ENCODE measurements around the gene HEATR5A. TPM values are rescaled to one million over a fixed set of nuclear protein-coding genes. Genes with fewer than 3 reads are reported as not detected.
A peak's percentile ranks its signal among the peaks of the same experiment; 100 is the strongest.

The HEATR5A gene
- total and polyA plus RNA-seq, 2 of the 13 experiments (the other 11 are each of a cell fraction or from before 2014, with no cell fraction given): 36.4 to 105 TPM

DNA sequence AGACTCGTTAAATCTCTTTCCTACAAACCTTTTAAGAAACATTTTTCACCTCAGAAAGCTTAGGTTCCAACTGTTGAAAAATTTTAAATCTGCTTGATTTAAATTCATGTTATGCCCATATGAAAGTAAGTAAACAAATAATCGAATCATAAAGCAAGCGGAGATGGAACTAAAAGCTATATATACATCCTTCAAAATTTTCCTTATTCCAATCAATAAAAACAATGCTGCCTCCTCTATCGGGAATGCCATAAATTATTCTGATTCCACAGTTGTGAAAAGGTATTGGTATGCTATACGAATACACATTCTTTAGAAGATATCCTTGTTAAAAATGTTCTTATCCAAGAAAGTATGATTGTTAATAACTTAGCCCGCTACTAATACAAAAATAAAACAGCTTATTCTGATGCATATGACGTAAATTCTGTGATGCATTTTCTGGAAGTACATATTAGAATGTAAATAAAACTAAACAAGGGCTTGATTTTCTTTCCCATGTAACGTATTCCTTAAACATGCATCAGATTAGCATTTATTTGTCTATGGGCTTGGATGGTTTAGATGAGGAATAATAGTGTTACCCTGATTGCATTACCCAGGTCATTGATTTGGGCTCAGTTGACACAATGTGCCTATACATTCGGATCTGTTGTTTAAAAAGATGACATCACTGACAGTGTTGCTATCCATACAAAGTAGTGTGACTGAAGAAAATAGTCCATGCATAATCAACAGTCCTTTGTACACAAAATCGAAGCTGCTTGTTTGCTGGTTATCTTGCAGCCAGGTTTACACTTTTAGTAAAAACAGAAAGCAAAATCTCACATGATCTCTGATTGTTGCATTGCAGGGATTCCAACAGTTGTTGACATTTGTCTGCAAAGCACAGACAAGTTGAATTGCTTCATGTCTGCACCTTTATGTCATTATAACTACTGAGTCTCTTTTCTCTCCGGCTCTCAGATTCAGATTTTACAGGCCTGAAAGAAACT, 37.6 kb upstream of the HEATR5A start (continued):
- 0 out of 2 replicates have a peak, but pooled peaks have one; percentile 65 for TF ChIP-seq ZNF597 (CRISPR knock-in tag; IDR thresholded peaks at IDR 0.05)
- no peak for TF ChIP-seq ZSCAN31 (CRISPR knock-in tag; IDR thresholded peaks at IDR 0.05; ENCODE audit: low read depth)
- peak; percentile 93 for TF ChIP-seq SOX5 (CRISPR knock-in tag; IDR thresholded peaks at IDR 0.05; ENCODE audit: borderline replicate concordance)
- TF ChIP-seq FOXA3 (CRISPR knock-in tag; IDR thresholded peaks at IDR 0.05): peak; percentile 96
- peak; percentile 29 for TF ChIP-seq ZNF3 (CRISPR knock-in tag; IDR thresholded peaks at IDR 0.05)
- TF ChIP-seq MAFG (CRISPR knock-in tag; IDR thresholded peaks at IDR 0.05): no peak
- TF ChIP-seq YY1 (IDR thresholded peaks at IDR 0.05; ENCODE audit: insufficient read depth, insufficient replicate concordance, low read depth, low read length): no peak
- TF ChIP-seq GATAD2A (CRISPR knock-in tag; IDR thresholded peaks at IDR 0.05): peak; percentile 64
- no peak for TF ChIP-seq ZNF446 (CRISPR knock-in tag; IDR thresholded peaks at IDR 0.05)
- TF ChIP-seq ZNF501 (CRISPR knock-in tag; IDR thresholded peaks at IDR 0.05): no peak
- no peak for TF ChIP-seq HDAC6 (IDR thresholded peaks at IDR 0.05; ENCODE audit: low read depth, low read length)
- 0 out of 2 replicates have a peak, but pooled peaks have one; percentile 17 for TF ChIP-seq ZNF800 (CRISPR knock-in tag; IDR thresholded peaks at IDR 0.05)
- TF ChIP-seq NFIC (IDR thresholded peaks at IDR 0.05; ENCODE audit: low read length): no peak; the same call in 1 of the 2 replicates
- peak; percentile 49; the same call in 1 of the 2 replicates for TF ChIP-seq KLF9 (CRISPR knock-in tag; IDR thresholded peaks at IDR 0.05; ENCODE audit: low read depth)
- TF ChIP-seq HMGXB3 (CRISPR knock-in tag; IDR thresholded peaks at IDR 0.05; ENCODE audit: borderline replicate concordance): peak; percentile 87; the same call in 1 of the 2 replicates
- peak; percentile 88 for TF ChIP-seq ZBTB21 (CRISPR knock-in tag; IDR thresholded peaks at IDR 0.05)
- TF ChIP-seq ZKSCAN8 (CRISPR knock-in tag; IDR thresholded peaks at IDR 0.05; ENCODE audit: borderline replicate concordance): peak; percentile 69
- no peak for TF ChIP-seq POLR2G (IDR thresholded peaks at IDR 0.05; ENCODE audit: low read depth, low read length)
- no peak for TF ChIP-seq ZNF768 (CRISPR knock-in tag; IDR thresholded peaks at IDR 0.05)
- no peak; the same call in 1 of the 2 replicates for TF ChIP-seq ZNF263 (CRISPR knock-in tag; IDR thresholded peaks at IDR 0.05)
- TF ChIP-seq ZNF331 (CRISPR knock-in tag; IDR thresholded peaks at IDR 0.05): peak; percentile 84; the same call in 1 of the 2 replicates
- 0 out of 2 replicates have a peak, but pooled peaks have one; percentile 71 for TF ChIP-seq ZNF580 (CRISPR knock-in tag; IDR thresholded peaks at IDR 0.05; ENCODE audit: borderline replicate concordance, low read depth)
- peak; percentile 78 for TF ChIP-seq ONECUT2 (CRISPR knock-in tag; IDR thresholded peaks at IDR 0.05)
